ENCODE measurements around the gene PTPN9. TPM values are rescaled to one million over a fixed set of nuclear protein-coding genes. Genes with fewer than 3 reads are reported as not detected.
A peak's percentile ranks its signal among the peaks of the same experiment; 100 is the strongest.

PTPN9 gene
- total RNA-seq, 1 experiment from 2014 or later, result 42.2 TPM

DNA sequence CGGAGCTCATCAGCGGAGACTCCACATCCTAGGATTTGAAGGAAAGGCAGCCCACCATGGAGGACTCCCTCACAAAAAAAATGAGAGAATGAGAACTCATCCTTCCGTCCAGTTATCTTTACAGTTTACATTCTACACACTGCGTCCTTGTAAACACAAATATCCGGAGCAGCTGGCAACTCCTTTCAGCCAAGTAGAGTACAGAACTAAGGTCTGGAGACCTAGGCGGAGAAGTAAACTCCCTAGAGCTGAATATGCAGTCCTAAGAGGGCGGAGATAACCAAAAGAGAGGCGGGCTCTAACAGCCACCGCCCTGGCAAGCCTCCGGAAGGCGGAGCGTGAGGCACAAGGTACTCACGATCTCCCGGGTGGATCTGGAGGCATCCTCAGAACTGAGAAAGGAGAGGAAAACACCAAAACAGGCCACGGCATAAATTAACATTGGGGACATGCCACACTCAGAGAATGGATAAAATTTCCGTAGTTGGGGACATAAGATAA lies 126.7 kb downstream of the PTPN9 start:
- Histone ChIP-seq H3K4me2 (ENCODE audit: insufficient read depth, insufficient read length, low read length) (peak overlapping the region; percentile 89), H3K14ac (ENCODE audit: insufficient read depth, low read length) (peak overlapping the region; percentile 20; the same call in 1 of the 2 replicates), H3K4ac (ENCODE audit: low read depth, low read length) (no peak overlapping the region), H3K23ac (ENCODE audit: insufficient read length, low read depth, low read length) (no peak overlapping the region), H3K23me2 (ENCODE audit: insufficient read length, low read depth, low read length, poor library complexity, severe bottlenecking) (peaks cover 22% of the 10 kb centered on the region), H2AK5ac (ENCODE audit: insufficient read length, low read length) (no peak overlapping the region), H3K9ac (ENCODE audit: extremely low read depth, insufficient read length, low read length) (peak overlapping the region; percentile 79), H4K91ac (ENCODE audit: insufficient read length, low read depth, low read length) (no peak overlapping the region), H3K79me2 (ENCODE audit: insufficient read depth, low read length) (peaks cover 20% of the 10 kb centered on the region; the same call in 1 of the 2 replicates), H4K8ac (replicated peaks; ENCODE audit: insufficient read length, low read depth, low read length) (no peak overlapping the region), H3K56ac (ENCODE audit: insufficient read length, low read depth, low read length) (no peak overlapping the region), H3K4me1 (ENCODE audit: insufficient read depth, low read length) (no peaks in the 10 kb centered on the region), H3K18ac (ENCODE audit: insufficient read length, low read depth, low read length) (peak overlapping the region; percentile 53), H2BK12ac (ENCODE audit: insufficient read length, low read depth, low read length) (no peak overlapping the region), H2AFZ (ENCODE audit: low read length) (no peak overlapping the region), H4K5ac (ENCODE audit: insufficient read length, low read depth, low read length) (no peak overlapping the region), H4K20me1 (ENCODE audit: control insufficient read depth, insufficient read depth, insufficient read length) (no peaks in the 10 kb centered on the region), H2BK15ac (ENCODE audit: low read depth, low read length) (no peak overlapping the region), H2BK5ac (ENCODE audit: insufficient read length, low read length) (no peak overlapping the region), H3K27ac (ENCODE audit: insufficient read length, low read depth, low read length) (peak overlapping the region; percentile 84), H3K27me3 (ENCODE audit: insufficient read depth, low read length) (no peaks in the 10 kb centered on the region), H2BK120ac (ENCODE audit: low read depth, low read length, poor library complexity, severe bottlenecking) (no peak overlapping the region), H2BK20ac (ENCODE audit: low read depth, low read length, poor library complexity, severe bottlenecking) (no peak overlapping the region), H3K79me1 (ENCODE audit: insufficient read depth, low read depth, low read length, poor library complexity, severe bottlenecking) (no peaks in the 10 kb centered on the region), H3T11ph (ENCODE audit: low read length) (no peak overlapping the region), H3K9me3 (ENCODE audit: control insufficient read depth, low read depth, low read length) (no peaks in the 10 kb centered on the region)
- peak; percentile 80 for DNase-seq
- H3K27ac Mint-ChIP-seq, result peak overlapping the region; percentile 99 to 100 (median 100)
- H3K27me3 Mint-ChIP-seq (ENCODE audit: low read depth), result peaks cover 4% of the 10 kb centered on the region
- TF ChIP-seq CTCF (conservative IDR thresholded peaks at IDR 0.05), result no peak
- WGBS (ENCODE audit: extremely low coverage, insufficient read length, low lambda C conversion rate), result no CpG with 5 or more reads among the region's 16 CpGs
- peaks cover 23 to 33% of the 10 kb centered on the region in 2 experiments for H3K4me1 Mint-ChIP-seq
- H3K4me3 Mint-ChIP-seq, result peak overlapping the region; percentile 89 to 95
- no peaks in the 10 kb centered on the region; a peak in 1 of 5 replicates for H3K9me3 Mint-ChIP-seq
- H3K36me3 Mint-ChIP-seq (ENCODE audit: insufficient read depth in 1 of 3, low read depth in 3 of 3), result peaks cover 3 to 4% (median 3%) of the 10 kb centered on the region in 3 experiments; a peak in 3 of 7 replicates

Measured in H9 (cell line).